GM13977 (cell line): ENCODE results near the gene ACAP3.

Experiments used
- DNase-seq: peaks from one replicate; pipeline ENCODE4 v3.0.0; 2012; ENCODE audit warnings: low spot score
- CTCF ChIP-seq: IDR thresholded peaks from 2 replicates; pipeline ENCODE4 v1.5.1; 2012; ENCODE audit warnings: mild to moderate bottlenecking, control low read depth; ENCODE audit not compliant: insufficient read depth; ENCODE audit errors: extremely low read depth, missing control alignments
- in situ Hi-C: fragments of 300-500 bp; cut with MboI; formaldehyde crosslinking; loops from one replicate; pipeline ENCODE4 v1.12.0; 2022; ENCODE audit warnings: low sequenced_read_pairs, low pct_unique_long_range_greater_than_20kb, mixed read lengths, inconsistent platforms; ENCODE audit not compliant: unreplicated experiment

Gene ACAP3

GRCh38 chr1:1329304-1330210 lies 21.8 kb upstream of the ACAP3 start:
- no peak for DNase-seq
- in situ Hi-C loops = no loop called here
- no peak for TF ChIP-seq CTCF

- TF ChIP-seq CTCF = no peak
- no peak for DNase-seq
- in situ Hi-C loops = no loop called here
Observed at GRCh38 chr1:1328254-1328653, 20.5 kb upstream of the ACAP3 start.

- no peak for TF ChIP-seq CTCF
- in situ Hi-C loops = no loop called here
- DNase-seq = no peak
Observed at GRCh38 chr1:1327291-1327690, 19.6 kb upstream of the ACAP3 start.

- no peak for TF ChIP-seq CTCF
- no peak for DNase-seq
Observed at GRCh38 chr1:1326075-1326605, 18.4 kb upstream of the ACAP3 start.

GRCh38 chr1:1325288-1326074 lies 17.8 kb upstream of the ACAP3 start:
- DNase-seq = no peak
- in situ Hi-C loops = no loop called here
- no peak for TF ChIP-seq CTCF

More at GRCh38 chr1:1326075-1326605, 18.4 kb upstream of the ACAP3 start:
- in situ Hi-C loops = no loop called here

GRCh38 chr1:1324524-1325287 lies 17.0 kb upstream of the ACAP3 start, which contains the start of the genes CPTP and INTS11:
TSS of gene CPTP (plus strand) at chr1:1324802. CDS start at chr1:1326911, 2,109 bp downstream.
TSS of gene INTS11 (minus strand) at chr1:1324660. CDS start at chr1:1324608, 52 bp downstream.
- peak; percentile 99 for DNase-seq
- TF ChIP-seq CTCF = no peak
- in situ Hi-C loops = no loop called here
